GM12878 (cell line): ENCODE measurements around the gene C1QBP. TPM values are rescaled to one million over a fixed set of nuclear protein-coding genes. Genes with fewer than 3 reads are reported as not detected.
A peak's percentile ranks its signal among the peaks of the same experiment; 100 is the strongest.

ENCODE experiments used
- ASH2L ChIP-seq: fragments of 300-600, 200-600 bp; sonication (generic); IDR thresholded peaks from 2 replicates; pipeline ENCODE4 v1.6.1; 2017; ENCODE audit warnings: low read depth, mild to moderate bottlenecking, borderline replicate concordance
- ATF7 ChIP-seq: fragments of 450-650 bp; IDR thresholded peaks from 2 replicates; pipeline ENCODE4 v1.6.1; 2016; ENCODE audit warnings: low read depth, mild to moderate bottlenecking
- CREB1 ChIP-seq: IDR thresholded peaks from 2 replicates; pipeline ENCODE4 v1.6.1; 2012; ENCODE audit warnings: low read depth, mild to moderate bottlenecking, inconsistent platforms
- DPF2 ChIP-seq: fragments of 450-650 bp; IDR thresholded peaks from 2 replicates; pipeline ENCODE4 v1.6.1; 2017; ENCODE audit warnings: mild to moderate bottlenecking
- EP300 ChIP-seq, 2 experiments: fragments of 150-350 bp in 1 of 2; IDR thresholded peaks; 2 replicates each; pipeline ENCODE4 v1.6.1; 2011 to 2012; ENCODE audit warnings: low read depth in 2 of 2, low read length in 2 of 2, borderline replicate concordance in 1 of 2, improper control_type of control experiment in 1 of 2, inconsistent platforms in 1 of 2; ENCODE audit not compliant: control insufficient read depth in 1 of 2
- GABPA ChIP-seq: IDR thresholded peaks from 2 replicates; pipeline ENCODE4 v1.6.1; 2014; ENCODE audit warnings: antibody characterized with exemption, low read depth, mild to moderate bottlenecking, inconsistent platforms
- GATAD2B ChIP-seq: fragments of 450-650 bp; conservative IDR thresholded peaks from 2 replicates; pipeline ENCODE4 v1.6.1; 2017; ENCODE audit warnings: low read depth, mild to moderate bottlenecking, moderate library complexity
- KLF5 ChIP-seq: fragments of 450-650 bp; IDR thresholded peaks from 2 replicates; pipeline ENCODE4 v1.6.1; 2014; ENCODE audit warnings: mild to moderate bottlenecking; ENCODE audit not compliant: partially characterized antibody
- MYB ChIP-seq: fragments of 150-350 bp; IDR thresholded peaks from 2 replicates; pipeline ENCODE4 v1.6.1; 2014; ENCODE audit warnings: mild to moderate bottlenecking, low read depth, low read length, borderline replicate concordance
- PML ChIP-seq: IDR thresholded peaks from 2 replicates; pipeline ENCODE4 v1.6.1; 2012; ENCODE audit warnings: low read length, inconsistent platforms
- POLR2AphosphoS2 ChIP-seq: IDR thresholded peaks from 2 replicates; pipeline ENCODE4 v1.6.1; 2011; ENCODE audit warnings: low read depth, mild to moderate bottlenecking, low read length, improper control_type of control experiment, moderate library complexity
- POLR2AphosphoS5 ChIP-seq: IDR thresholded peaks from 2 replicates; pipeline ENCODE4 v1.6.1; 2011; ENCODE audit warnings: mild to moderate bottlenecking, low read length, inconsistent platforms
- RELA ChIP-seq: fragments of 450-650 bp; IDR thresholded peaks from 2 replicates; pipeline ENCODE4 v1.8.0; 2014; ENCODE audit warnings: borderline replicate concordance; ENCODE audit not compliant: partially characterized antibody
- RFX5 ChIP-seq: IDR thresholded peaks from 2 replicates; pipeline ENCODE4 v1.6.1; 2011; ENCODE audit warnings: low read depth, low read length, improper control_type of control experiment
- SREBF2 ChIP-seq: IDR thresholded peaks from 2 replicates; pipeline ENCODE4 v1.6.1; 2012; ENCODE audit warnings: mild to moderate bottlenecking, low read length
- TCF3 ChIP-seq: IDR thresholded peaks from 2 replicates; pipeline ENCODE4 v1.6.1; 2012; ENCODE audit warnings: low read depth, mild to moderate bottlenecking, low read length, borderline replicate concordance; ENCODE audit not compliant: insufficient read depth
- WRNIP1 ChIP-seq: IDR thresholded peaks from 2 replicates; pipeline ENCODE4 v1.6.1; 2011; ENCODE audit warnings: low read depth, low read length, improper control_type of control experiment, borderline replicate concordance
- polyA plus RNA-seq, 11 experiments: library from polyadenylated mRNA; depleted of rRNA in 4 of 11; unstranded in 6 of 11; stranded (reverse) in 5 of 11; fragments of >200 nt; fragmentation: Nextera tagmentation in 4 of 11; fragmentation: Illumina TruSeq in 1 of 11; extraction: Ambion mirVana in 4 of 11; extraction: Trizol in 1 of 11; gene quantifications; 1 replicate in 1 of 11; 2 replicates in 10 of 11; pipeline versions ENCODE4 v1.2.1 to v1.2.3, GENCODE V29; 2011 to 2016; ENCODE audit warnings: inconsistent platforms in 2 of 11, missing spikeins in 2 of 11, low read depth in 1 of 11
- total RNA-seq, 4 experiments: library from RNA; depleted of rRNA in 3 of 4; stranded (reverse); fragments of >200 nt in 3 of 4; fragmentation: Illumina TruSeq in 1 of 4; extraction: Trizol in 1 of 4; gene quantifications; 2 replicates each; pipeline versions ENCODE4 v1.2.1 to v1.2.3, GENCODE V29; 2013 to 2021
- TF ChIP-seq, protein P1 (sequence below): IDR thresholded peaks from 2 replicates; pipeline ENCODE4 v1.6.1; 2012; ENCODE audit warnings: improper control_type of control experiment, low read depth, low read length; ENCODE audit not compliant: insufficient replicate concordance
- TF ChIP-seq, protein P2 (sequence below): IDR thresholded peaks from 2 replicates; pipeline ENCODE4 v1.6.1; 2011; ENCODE audit warnings: low read depth, mild to moderate bottlenecking, low read length, moderate library complexity, borderline replicate concordance; ENCODE audit errors: extremely low read depth
- TF ChIP-seq, protein P3 (sequence below): fragments of 450-650 bp; IDR thresholded peaks from 2 replicates; pipeline ENCODE4 v1.6.1; 2018; ENCODE audit warnings: borderline replicate concordance, mild to moderate bottlenecking; ENCODE audit not compliant: partially characterized antibody
- TF ChIP-seq, protein P4 (sequence below): fragments of 450-650 bp; IDR thresholded peaks from 2 replicates; pipeline ENCODE4 v1.6.1; 2016; ENCODE audit warnings: mild to moderate bottlenecking

The C1QBP gene
- total and polyA plus RNA-seq, 10 of the 15 experiments (the other 5 are each of a cell fraction or from before 2014, with no cell fraction given): 124 to 989 (median 429) TPM

DNA sequence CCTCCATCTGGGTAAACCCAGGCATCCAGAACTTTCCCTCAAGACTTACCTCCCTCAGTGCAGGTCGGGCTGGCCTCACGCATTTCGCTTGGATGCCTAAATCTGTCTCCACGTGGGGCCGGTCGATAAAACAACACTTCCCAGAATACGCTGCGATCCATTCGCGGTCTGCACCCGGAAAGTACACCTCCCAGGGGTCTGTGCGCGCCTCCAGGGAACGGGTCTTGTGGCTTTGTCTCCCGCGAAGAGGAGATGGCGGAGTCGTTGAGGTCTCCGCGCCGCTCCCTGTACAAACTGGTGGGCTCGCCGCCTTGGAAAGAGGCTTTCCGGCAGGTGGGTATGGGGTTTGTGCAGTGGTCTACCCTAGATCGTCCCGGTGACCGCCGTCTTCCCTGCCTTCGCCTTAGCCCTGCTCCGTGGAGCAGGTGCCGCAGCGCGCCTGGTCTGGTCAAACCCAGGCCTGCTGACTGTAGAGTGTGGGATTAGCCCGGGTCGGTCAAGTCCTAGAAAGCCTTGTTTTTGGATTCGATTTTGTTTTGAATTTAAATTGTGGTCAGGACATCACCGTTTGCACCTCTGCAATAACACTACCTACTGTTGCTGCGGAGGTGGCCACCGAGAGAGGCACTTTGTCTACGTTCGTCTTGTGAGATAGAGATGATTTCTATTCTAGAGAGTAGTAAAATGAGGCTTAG is 18.8 kb downstream of the C1QBP start, which contains the start of gene RPAIN (continued):
- TF ChIP-seq, protein P1, sequence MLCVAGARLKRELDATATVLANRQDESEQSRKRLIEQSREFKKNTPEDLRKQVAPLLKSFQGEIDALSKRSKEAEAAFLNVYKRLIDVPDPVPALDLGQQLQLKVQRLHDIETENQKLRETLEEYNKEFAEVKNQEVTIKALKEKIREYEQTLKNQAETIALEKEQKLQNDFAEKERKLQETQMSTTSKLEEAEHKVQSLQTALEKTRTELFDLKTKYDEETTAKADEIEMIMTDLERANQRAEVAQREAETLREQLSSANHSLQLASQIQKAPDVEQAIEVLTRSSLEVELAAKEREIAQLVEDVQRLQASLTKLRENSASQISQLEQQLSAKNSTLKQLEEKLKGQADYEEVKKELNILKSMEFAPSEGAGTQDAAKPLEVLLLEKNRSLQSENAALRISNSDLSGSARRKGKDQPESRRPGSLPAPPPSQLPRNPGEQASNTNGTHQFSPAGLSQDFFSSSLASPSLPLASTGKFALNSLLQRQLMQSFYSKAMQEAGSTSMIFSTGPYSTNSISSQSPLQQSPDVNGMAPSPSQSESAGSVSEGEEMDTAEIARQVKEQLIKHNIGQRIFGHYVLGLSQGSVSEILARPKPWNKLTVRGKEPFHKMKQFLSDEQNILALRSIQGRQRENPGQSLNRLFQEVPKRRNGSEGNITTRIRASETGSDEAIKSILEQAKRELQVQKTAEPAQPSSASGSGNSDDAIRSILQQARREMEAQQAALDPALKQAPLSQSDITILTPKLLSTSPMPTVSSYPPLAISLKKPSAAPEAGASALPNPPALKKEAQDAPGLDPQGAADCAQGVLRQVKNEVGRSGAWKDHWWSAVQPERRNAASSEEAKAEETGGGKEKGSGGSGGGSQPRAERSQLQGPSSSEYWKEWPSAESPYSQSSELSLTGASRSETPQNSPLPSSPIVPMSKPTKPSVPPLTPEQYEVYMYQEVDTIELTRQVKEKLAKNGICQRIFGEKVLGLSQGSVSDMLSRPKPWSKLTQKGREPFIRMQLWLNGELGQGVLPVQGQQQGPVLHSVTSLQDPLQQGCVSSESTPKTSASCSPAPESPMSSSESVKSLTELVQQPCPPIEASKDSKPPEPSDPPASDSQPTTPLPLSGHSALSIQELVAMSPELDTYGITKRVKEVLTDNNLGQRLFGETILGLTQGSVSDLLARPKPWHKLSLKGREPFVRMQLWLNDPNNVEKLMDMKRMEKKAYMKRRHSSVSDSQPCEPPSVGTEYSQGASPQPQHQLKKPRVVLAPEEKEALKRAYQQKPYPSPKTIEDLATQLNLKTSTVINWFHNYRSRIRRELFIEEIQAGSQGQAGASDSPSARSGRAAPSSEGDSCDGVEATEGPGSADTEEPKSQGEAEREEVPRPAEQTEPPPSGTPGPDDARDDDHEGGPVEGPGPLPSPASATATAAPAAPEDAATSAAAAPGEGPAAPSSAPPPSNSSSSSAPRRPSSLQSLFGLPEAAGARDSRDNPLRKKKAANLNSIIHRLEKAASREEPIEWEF: no peak
- TF ChIP-seq GABPA: no peak
- peak; percentile 46; the same call in 1 of the 2 replicates for TF ChIP-seq ATF7
- TF ChIP-seq, protein P2, sequence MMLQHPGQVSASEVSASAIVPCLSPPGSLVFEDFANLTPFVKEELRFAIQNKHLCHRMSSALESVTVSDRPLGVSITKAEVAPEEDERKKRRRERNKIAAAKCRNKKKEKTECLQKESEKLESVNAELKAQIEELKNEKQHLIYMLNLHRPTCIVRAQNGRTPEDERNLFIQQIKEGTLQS: no peak
- no peak for TF ChIP-seq MYB
- TF ChIP-seq DPF2: peak; percentile 26; the same call in 1 of the 2 replicates
- TF ChIP-seq, protein P3, sequence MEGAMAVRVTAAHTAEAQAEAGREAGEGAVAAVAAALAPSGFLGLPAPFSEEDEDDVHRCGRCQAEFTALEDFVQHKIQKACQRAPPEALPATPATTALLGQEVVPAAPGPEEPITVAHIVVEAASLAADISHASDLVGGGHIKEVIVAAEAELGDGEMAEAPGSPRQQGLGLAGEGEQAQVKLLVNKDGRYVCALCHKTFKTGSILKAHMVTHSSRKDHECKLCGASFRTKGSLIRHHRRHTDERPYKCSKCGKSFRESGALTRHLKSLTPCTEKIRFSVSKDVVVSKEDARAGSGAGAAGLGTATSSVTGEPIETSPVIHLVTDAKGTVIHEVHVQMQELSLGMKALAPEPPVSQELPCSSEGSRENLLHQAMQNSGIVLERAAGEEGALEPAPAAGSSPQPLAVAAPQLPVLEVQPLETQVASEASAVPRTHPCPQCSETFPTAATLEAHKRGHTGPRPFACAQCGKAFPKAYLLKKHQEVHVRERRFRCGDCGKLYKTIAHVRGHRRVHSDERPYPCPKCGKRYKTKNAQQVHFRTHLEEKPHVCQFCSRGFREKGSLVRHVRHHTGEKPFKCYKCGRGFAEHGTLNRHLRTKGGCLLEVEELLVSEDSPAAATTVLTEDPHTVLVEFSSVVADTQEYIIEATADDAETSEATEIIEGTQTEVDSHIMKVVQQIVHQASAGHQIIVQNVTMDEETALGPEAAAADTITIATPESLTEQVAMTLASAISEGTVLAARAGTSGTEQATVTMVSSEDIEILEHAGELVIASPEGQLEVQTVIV: peak; percentile 59
- TF ChIP-seq GATAD2B: no peak
- no peak for TF ChIP-seq RFX5
- TF ChIP-seq RELA: peak; percentile 70
- no peak for TF ChIP-seq KLF5
- no peak for TF ChIP-seq WRNIP1
- TF ChIP-seq PML: peak; percentile 66; the same call in 1 of the 2 replicates
- no peak for TF ChIP-seq ASH2L
- peak; percentile 2; the same call in 1 of the 2 replicates for TF ChIP-seq CREB1
- TF ChIP-seq POLR2AphosphoS5: peak; percentile 80
- no peak for TF ChIP-seq TCF3
- TF ChIP-seq POLR2AphosphoS2: no peak
- TF ChIP-seq EP300 (IDR thresholded peaks at IDR 0.05; ENCODE audit: borderline replicate concordance in 1 of 2, control insufficient read depth in 1 of 2, low read depth in 2 of 2, low read length in 2 of 2): no peak; a peak in 1 of 4 replicates
- TF ChIP-seq, protein P4, sequence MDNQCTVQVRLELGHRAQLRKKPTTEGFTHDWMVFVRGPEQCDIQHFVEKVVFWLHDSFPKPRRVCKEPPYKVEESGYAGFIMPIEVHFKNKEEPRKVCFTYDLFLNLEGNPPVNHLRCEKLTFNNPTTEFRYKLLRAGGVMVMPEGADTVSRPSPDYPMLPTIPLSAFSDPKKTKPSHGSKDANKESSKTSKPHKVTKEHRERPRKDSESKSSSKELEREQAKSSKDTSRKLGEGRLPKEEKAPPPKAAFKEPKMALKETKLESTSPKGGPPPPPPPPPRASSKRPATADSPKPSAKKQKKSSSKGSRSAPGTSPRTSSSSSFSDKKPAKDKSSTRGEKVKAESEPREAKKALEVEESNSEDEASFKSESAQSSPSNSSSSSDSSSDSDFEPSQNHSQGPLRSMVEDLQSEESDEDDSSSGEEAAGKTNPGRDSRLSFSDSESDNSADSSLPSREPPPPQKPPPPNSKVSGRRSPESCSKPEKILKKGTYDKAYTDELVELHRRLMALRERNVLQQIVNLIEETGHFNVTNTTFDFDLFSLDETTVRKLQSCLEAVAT: peak; percentile 63; the same call in 1 of the 2 replicates
- TF ChIP-seq SREBF2: no peak
